ENCODE data around the gene SNX7.

SNX7 gene

DNA sequence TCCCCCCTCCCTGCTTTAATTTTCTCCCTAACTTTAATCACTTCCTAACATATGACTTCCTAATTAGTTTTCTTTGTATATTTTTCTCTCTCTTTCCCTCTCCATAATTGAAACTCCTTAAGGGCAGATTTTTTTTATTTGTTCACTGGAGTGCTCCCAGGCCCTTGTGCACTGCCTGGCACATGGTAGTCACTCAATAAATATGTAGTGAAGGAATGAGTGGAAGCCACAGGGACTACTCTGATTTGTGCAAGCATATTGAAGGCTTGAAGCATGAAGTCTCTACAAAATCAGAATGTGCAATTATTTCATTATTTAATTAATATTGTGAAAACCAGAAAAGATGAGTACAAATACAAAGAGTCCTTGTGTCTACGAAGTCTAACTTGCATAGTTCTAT is 41.5 kb downstream of the SNX7 start:
- Histone ChIP-seq H3K36me3 (ENCODE audit: low read length) (no peaks in the 10 kb centered on the region), H3K4me2 (ENCODE audit: low read depth, low read length, poor library complexity, severe bottlenecking) (no peak overlapping the region), H3K4me3 (ENCODE audit: insufficient read depth, low read length, poor library complexity, severe bottlenecking) (no peak overlapping the region), H3K79me2 (ENCODE audit: insufficient read depth, low read length) (no peaks in the 10 kb centered on the region), H3K27me3 (ENCODE audit: low read length) (no peaks in the 10 kb centered on the region), H3K27ac (ENCODE audit: low read depth, low read length) (no peak overlapping the region), H3F3A (ENCODE audit: insufficient read depth) (no peaks in the 10 kb centered on the region), H3K9me3 (ENCODE audit: insufficient read depth, low read length) (no peaks in the 10 kb centered on the region), H3K9ac (ENCODE audit: low read length) (no peak overlapping the region), H3K9me2 (replicated peaks; ENCODE audit: insufficient read depth, low read length) (no peaks in the 10 kb centered on the region), H4K20me1 (ENCODE audit: low read depth, low read length) (no peaks in the 10 kb centered on the region), H2AFZ (ENCODE audit: low read depth, low read length, severe bottlenecking) (no peak overlapping the region)
- TF ChIP-seq EZH2phosphoT487 (conservative IDR thresholded peaks at IDR 0.05; ENCODE audit: low read length), result no peak
- TF ChIP-seq, protein P1, sequence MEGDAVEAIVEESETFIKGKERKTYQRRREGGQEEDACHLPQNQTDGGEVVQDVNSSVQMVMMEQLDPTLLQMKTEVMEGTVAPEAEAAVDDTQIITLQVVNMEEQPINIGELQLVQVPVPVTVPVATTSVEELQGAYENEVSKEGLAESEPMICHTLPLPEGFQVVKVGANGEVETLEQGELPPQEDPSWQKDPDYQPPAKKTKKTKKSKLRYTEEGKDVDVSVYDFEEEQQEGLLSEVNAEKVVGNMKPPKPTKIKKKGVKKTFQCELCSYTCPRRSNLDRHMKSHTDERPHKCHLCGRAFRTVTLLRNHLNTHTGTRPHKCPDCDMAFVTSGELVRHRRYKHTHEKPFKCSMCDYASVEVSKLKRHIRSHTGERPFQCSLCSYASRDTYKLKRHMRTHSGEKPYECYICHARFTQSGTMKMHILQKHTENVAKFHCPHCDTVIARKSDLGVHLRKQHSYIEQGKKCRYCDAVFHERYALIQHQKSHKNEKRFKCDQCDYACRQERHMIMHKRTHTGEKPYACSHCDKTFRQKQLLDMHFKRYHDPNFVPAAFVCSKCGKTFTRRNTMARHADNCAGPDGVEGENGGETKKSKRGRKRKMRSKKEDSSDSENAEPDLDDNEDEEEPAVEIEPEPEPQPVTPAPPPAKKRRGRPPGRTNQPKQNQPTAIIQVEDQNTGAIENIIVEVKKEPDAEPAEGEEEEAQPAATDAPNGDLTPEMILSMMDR (IDR thresholded peaks at IDR 0.05; ENCODE audit: insufficient read depth, low read length, poor library complexity, severe bottlenecking), result no peak

DNA sequence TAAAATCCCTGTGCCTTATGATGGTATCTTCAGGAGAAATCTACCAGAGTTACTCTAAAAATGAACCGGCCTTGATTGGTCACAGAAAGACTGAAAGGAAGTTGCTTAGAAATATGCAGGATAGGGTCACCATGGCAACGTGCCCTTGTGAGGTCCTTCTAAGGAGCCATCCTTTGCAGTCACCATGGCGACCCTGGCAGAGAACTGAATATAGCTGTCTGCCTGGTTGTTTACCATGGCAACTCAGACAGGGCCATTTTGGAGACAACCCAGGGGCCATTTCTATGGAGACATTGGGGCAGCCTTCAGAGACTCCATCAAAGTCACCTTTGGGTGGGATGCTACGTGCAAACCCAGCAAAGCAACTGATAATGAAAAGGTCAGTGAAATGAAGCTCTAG is 43.0 kb downstream of the SNX7 start:
- Histone ChIP-seq H3K9me3 (ENCODE audit: insufficient read depth, low read length) (no peaks in the 10 kb centered on the region), H3K36me3 (ENCODE audit: low read length) (no peaks in the 10 kb centered on the region), H3K27ac (ENCODE audit: low read depth, low read length) (no peak overlapping the region), H3K9ac (ENCODE audit: low read length) (no peak overlapping the region), H4K20me1 (ENCODE audit: low read depth, low read length) (no peaks in the 10 kb centered on the region), H3K4me3 (ENCODE audit: insufficient read depth, low read length, poor library complexity, severe bottlenecking) (no peak overlapping the region), H3K27me3 (ENCODE audit: low read length) (no peaks in the 10 kb centered on the region), H3F3A (ENCODE audit: insufficient read depth) (no peaks in the 10 kb centered on the region), H3K9me2 (replicated peaks; ENCODE audit: insufficient read depth, low read length) (no peaks in the 10 kb centered on the region), H3K79me2 (ENCODE audit: insufficient read depth, low read length) (no peaks in the 10 kb centered on the region), H2AFZ (ENCODE audit: low read depth, low read length, severe bottlenecking) (no peak overlapping the region), H3K4me2 (ENCODE audit: low read depth, low read length, poor library complexity, severe bottlenecking) (no peak overlapping the region)
- TF ChIP-seq, protein P1 (IDR thresholded peaks at IDR 0.05; ENCODE audit: insufficient read depth, low read length, poor library complexity, severe bottlenecking), result no peak
- TF ChIP-seq EZH2phosphoT487 (conservative IDR thresholded peaks at IDR 0.05; ENCODE audit: low read length), result no peak

DNA sequence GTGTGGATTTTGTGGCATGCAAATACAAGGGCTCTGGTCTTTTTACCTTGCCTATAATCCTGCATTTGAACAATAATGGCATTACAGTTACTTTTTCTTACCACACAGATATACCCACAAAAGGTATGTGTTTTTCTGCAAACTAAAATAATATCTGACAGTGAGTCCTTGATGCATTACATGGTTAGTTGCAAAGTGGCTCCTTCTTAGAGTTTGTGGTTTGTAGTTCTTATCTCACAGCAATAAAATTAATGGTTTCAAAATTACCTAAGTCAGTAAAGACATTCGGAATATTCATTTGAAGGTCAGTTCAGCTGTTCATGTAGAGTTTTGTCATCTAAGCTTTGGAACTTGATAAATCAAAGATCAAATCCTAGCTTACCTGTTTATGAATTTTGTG is 43.5 kb downstream of the SNX7 start:
- H4K20me1 ChIP-seq (ENCODE audit: low read depth, low read length), result no peaks in the 10 kb centered on the region
- H3K4me3 ChIP-seq (ENCODE audit: insufficient read depth, low read length, poor library complexity, severe bottlenecking), result no peak overlapping the region
- TF ChIP-seq, protein P1 (IDR thresholded peaks at IDR 0.05; ENCODE audit: insufficient read depth, low read length, poor library complexity, severe bottlenecking), result no peak
- TF ChIP-seq EZH2phosphoT487 (conservative IDR thresholded peaks at IDR 0.05; ENCODE audit: low read length), result no peak
- no peak overlapping the region for H2AFZ ChIP-seq (ENCODE audit: low read depth, low read length, severe bottlenecking)
- no peaks in the 10 kb centered on the region for H3F3A ChIP-seq (ENCODE audit: insufficient read depth)
- no peaks in the 10 kb centered on the region for H3K9me3 ChIP-seq (ENCODE audit: insufficient read depth, low read length)
- H3K9me2 ChIP-seq (replicated peaks; ENCODE audit: insufficient read depth, low read length), result no peaks in the 10 kb centered on the region
- no peak overlapping the region for H3K4me2 ChIP-seq (ENCODE audit: low read depth, low read length, poor library complexity, severe bottlenecking)
- no peaks in the 10 kb centered on the region for H3K27me3 ChIP-seq (ENCODE audit: low read length)
- H3K9ac ChIP-seq (ENCODE audit: low read length), result no peak overlapping the region
- H3K79me2 ChIP-seq (ENCODE audit: insufficient read depth, low read length), result no peaks in the 10 kb centered on the region
- H3K36me3 ChIP-seq (ENCODE audit: low read length), result no peaks in the 10 kb centered on the region
- no peak overlapping the region for H3K27ac ChIP-seq (ENCODE audit: low read depth, low read length)

All from SU-DHL-6 (cell line).